Bronchial epithelial cell (primary cell): ENCODE results near the gene PAK5. TPM values are rescaled to one million over a fixed set of nuclear protein-coding genes. Genes with fewer than 3 reads are reported as not detected.

Experiments used
- DNase-seq: peaks from one replicate; pipeline ENCODE4 v3.0.0-alpha.2; 2010; ENCODE audit warnings: low read depth
- FAIRE-seq: peaks from 2 replicates; lab custom pipeline; 2011; peaks lifted over from hg19 to GRCh38; lab: Jason Lieb, UNC
- H3K27me3 ChIP-seq: 2 replicates; pipeline ENCODE4 v1.5.1; 2011; ENCODE audit warnings: low read length; ENCODE audit not compliant: control insufficient read depth, insufficient read depth
- H3K36me3 ChIP-seq: 2 replicates; pipeline ENCODE4 v1.5.1; 2011; ENCODE audit warnings: low read length; ENCODE audit not compliant: control insufficient read depth, insufficient read depth
- H3K4me3 ChIP-seq: 2 replicates; pipeline ENCODE4 v1.5.1; 2011; ENCODE audit warnings: mild to moderate bottlenecking, low read depth, low read length, control low read depth
- total RNA-seq: library from RNA; depleted of rRNA; stranded (reverse); fragments of >200 nt; gene quantifications from 2 replicates; pipeline ENCODE4 v1.2.1, GENCODE V29; 2014
- TF ChIP-seq, protein P1 (sequence below): IDR thresholded peaks from 2 replicates; pipeline ENCODE4 v1.5.1; 2011; ENCODE audit warnings: mild to moderate bottlenecking, moderate library complexity, low read length, control low read depth, inconsistent platforms; ENCODE audit not compliant: insufficient read depth, severe bottlenecking

PAK5 gene
- total RNA-seq, 1 donor from 2014 or later, result not detected

DNA sequence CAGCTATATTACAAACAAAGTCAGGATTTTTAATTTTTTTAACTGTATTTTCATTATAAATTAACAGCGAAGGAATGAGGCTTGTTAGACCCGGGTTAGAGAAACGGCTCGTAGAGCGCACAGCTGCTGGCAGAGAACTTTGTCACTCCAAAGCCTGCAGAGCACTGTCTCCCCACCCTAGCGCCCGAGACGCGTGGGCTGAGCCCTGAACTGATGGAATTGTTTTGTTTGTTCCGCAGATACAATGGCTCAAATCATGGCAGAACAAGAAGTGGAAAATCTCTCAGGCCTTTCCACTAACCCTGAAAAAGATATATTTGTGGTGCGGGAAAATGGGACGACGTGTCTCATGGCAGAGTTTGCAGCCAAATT lies 323.7 kb downstream of the PAK5 start:
- Histone ChIP-seq H3K36me3 (no peaks in the 10 kb centered on the region), H3K4me3 (no peak overlapping the region), H3K27me3 (peaks cover 32% of the 10 kb centered on the region)
- TF ChIP-seq, protein P1, sequence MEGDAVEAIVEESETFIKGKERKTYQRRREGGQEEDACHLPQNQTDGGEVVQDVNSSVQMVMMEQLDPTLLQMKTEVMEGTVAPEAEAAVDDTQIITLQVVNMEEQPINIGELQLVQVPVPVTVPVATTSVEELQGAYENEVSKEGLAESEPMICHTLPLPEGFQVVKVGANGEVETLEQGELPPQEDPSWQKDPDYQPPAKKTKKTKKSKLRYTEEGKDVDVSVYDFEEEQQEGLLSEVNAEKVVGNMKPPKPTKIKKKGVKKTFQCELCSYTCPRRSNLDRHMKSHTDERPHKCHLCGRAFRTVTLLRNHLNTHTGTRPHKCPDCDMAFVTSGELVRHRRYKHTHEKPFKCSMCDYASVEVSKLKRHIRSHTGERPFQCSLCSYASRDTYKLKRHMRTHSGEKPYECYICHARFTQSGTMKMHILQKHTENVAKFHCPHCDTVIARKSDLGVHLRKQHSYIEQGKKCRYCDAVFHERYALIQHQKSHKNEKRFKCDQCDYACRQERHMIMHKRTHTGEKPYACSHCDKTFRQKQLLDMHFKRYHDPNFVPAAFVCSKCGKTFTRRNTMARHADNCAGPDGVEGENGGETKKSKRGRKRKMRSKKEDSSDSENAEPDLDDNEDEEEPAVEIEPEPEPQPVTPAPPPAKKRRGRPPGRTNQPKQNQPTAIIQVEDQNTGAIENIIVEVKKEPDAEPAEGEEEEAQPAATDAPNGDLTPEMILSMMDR, result no peak
- DNase-seq (no peak), FAIRE-seq (no peak)

DNA sequence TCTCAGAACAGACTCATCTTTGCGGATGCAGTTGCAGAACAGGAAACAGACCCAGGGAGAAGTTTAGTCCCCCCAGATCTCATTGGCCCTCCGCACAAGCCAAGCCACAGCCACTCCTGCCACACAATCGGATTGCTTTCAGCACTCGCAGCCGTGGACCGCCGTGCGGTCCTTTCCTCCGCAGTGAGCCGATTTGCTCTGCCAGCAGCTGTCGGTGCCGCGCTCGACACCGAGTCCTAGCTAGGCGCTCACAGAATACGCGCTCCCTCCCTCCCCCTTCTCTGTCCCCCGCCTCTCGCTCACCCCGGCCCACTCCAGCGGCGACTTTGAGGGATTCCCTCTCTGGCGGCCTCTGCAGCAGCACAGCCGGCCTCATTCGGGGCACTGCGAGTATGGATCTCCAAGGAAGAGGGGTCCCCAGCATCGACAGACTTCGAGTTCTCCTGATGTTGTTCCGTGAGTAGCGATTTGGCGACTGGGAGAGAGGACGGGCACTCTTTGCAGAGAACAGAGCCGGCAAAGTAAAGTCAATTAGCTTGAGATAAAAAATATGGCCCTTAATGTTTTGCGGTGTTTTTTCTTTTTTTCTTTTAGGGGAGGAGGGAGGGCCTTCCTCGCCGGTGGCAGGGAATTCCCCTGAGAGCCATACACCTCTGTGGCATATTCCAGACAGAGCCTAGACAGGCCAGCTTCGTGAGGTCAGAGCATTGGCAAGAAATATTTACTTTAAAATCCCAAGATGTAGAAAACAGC lies 324.2 kb downstream of the PAK5 start, which contains the start of gene LAMP5:
Gene LAMP5 (plus strand): TSS at position 130 of the 753 bp plus-strand sequence. CDS start 263 bp downstream, at position 393.
- Histone ChIP-seq H3K36me3 (no peaks in the 10 kb centered on the region), H3K4me3 (no peak within 1 kb of the TSS), H3K27me3 (peaks cover 32% of the 10 kb centered on the region)
- DNase-seq, result peak; percentile 5
- FAIRE-seq, result no peak
- TF ChIP-seq, protein P1, result no peak

DNA sequence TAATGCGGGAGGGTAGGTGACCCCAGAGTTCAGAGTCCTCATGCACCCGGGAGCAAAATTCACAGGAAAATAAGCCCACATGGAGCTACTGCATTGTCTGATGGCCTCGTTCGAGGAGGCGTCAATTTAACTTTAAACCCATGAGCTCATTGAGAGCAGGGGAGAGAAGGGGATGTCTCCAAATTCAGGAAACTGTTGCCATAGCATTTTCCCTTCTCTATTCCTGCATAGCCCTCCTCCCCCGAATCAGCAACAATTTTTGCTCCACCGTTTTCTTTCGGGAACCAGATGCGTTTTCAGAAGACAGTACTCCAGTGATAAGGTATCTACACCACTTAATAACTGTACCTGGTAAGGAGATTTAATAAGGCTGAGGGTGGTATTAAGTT lies 324.8 kb downstream of the PAK5 start:
- Histone ChIP-seq H3K4me3 (no peak overlapping the region), H3K36me3 (no peaks in the 10 kb centered on the region), H3K27me3 (peaks cover 35% of the 10 kb centered on the region)
- FAIRE-seq (no peak), DNase-seq (no peak)
- TF ChIP-seq, protein P1, result no peak

DNA sequence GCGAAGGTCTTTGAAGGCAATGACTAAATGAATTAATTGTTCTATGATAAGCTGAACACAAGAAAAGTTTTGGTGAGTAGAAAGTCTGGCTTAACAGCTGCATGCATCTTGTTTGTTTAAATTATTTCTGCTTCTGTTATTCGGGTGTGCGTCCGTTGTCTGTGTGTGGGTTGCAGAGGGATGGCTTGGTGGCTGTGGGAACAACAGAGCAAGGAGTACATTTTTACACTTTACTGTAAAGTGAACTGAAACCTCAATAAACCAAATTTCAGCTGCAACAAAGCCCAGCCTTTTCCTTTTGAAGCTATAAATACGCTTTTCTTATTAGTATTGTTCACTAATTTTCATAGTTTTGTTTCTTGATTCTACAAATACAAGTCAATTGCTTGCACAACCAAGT lies 328.0 kb downstream of the PAK5 start:
- TF ChIP-seq, protein P1, result no peak
- H3K27me3 ChIP-seq, result peaks cover 45% of the 10 kb centered on the region
- DNase-seq, result no peak
- FAIRE-seq, result no peak
- H3K36me3 ChIP-seq, result no peaks in the 10 kb centered on the region
- H3K4me3 ChIP-seq, result no peak overlapping the region

DNA sequence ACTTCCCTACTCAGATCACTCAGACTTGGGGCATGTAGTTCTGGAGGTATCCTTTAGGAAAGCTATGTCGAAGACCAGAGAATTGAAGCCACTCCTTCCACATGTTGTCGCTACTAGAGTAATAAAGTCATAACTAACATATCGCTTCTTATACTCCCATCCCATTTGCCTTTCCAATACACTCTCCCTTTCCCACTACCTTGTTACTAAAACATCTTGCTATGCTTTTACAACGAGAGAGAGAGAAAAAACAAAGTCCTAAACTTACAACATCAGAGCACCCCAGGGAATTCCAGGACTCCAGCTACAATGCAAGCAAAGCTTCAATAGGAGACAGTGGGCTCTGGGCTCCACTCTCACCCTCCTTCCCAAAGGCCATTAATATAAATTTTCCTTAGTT lies 329.6 kb downstream of the PAK5 start:
- Histone ChIP-seq H3K36me3 (no peaks in the 10 kb centered on the region), H3K4me3 (no peak overlapping the region), H3K27me3 (peaks cover 41% of the 10 kb centered on the region)
- FAIRE-seq (no peak), DNase-seq (no peak)
- TF ChIP-seq, protein P1, result no peak
